ENCODE data around the gene MIEF1.

DNA sequence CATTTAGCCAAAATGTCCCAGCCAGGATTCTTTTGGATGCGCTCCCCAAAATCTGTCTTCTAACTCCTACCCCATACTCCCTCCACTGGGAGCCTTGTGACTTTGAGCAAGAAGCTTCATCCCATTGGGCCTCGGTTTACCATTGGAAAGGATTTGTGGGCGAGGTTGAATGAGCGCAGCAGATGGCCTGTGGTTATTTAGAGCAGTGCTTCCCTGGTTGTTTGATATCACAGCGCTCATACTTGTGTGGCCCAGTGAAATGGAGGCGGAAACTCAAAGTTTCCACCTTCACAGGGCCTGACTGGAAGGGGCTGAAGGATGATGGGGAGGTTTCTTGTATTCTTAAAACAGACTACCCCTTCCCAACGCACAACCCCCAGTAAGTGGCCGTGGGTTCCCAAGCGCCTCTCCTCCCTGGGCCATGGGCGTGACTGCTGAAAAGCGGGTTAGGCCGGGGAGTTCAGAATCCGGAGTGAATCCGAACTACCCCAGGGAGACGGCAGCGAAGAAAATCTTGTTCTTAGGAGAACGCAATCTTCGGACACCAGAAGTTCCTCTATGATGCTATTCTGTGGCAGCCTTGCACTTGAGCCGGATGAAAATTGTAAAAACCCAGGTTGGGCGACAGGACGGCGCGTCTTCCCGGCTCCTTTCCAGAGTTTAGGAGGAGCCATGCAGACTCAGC lies 17.0 kb downstream of the MIEF1 start:
- TF ChIP-seq CTCF (IDR thresholded peaks at IDR 0.05; ENCODE audit: insufficient read depth, low read length): no peak
- TF ChIP-seq, protein P1, sequence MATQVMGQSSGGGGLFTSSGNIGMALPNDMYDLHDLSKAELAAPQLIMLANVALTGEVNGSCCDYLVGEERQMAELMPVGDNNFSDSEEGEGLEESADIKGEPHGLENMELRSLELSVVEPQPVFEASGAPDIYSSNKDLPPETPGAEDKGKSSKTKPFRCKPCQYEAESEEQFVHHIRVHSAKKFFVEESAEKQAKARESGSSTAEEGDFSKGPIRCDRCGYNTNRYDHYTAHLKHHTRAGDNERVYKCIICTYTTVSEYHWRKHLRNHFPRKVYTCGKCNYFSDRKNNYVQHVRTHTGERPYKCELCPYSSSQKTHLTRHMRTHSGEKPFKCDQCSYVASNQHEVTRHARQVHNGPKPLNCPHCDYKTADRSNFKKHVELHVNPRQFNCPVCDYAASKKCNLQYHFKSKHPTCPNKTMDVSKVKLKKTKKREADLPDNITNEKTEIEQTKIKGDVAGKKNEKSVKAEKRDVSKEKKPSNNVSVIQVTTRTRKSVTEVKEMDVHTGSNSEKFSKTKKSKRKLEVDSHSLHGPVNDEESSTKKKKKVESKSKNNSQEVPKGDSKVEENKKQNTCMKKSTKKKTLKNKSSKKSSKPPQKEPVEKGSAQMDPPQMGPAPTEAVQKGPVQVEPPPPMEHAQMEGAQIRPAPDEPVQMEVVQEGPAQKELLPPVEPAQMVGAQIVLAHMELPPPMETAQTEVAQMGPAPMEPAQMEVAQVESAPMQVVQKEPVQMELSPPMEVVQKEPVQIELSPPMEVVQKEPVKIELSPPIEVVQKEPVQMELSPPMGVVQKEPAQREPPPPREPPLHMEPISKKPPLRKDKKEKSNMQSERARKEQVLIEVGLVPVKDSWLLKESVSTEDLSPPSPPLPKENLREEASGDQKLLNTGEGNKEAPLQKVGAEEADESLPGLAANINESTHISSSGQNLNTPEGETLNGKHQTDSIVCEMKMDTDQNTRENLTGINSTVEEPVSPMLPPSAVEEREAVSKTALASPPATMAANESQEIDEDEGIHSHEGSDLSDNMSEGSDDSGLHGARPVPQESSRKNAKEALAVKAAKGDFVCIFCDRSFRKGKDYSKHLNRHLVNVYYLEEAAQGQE (IDR thresholded peaks at IDR 0.05; ENCODE audit: insufficient replicate concordance, low read depth): no peak
- no peak for TF ChIP-seq GABPA (IDR thresholded peaks at IDR 0.05; ENCODE audit: low read depth)

Measured in HL-60 (cell line).